Stimulated activated CD4-positive, alpha-beta T cell treated with anti-CD3 and anti-CD28 coated beads, Interleukin-15, amount 100 ng/mL, for 24 hours (primary cell): ENCODE data around the gene ABI3.
"Not testable (repeated sequence)": the region's sequence is repeated elsewhere in the genome, so short reads cannot be mapped to it uniquely, and the experiment has no call there.

ENCODE experiments used
- DNase-seq: peaks from one replicate; pipeline ENCODE4 v3.0.0-alpha.2; 2020

ABI3 gene

DNA sequence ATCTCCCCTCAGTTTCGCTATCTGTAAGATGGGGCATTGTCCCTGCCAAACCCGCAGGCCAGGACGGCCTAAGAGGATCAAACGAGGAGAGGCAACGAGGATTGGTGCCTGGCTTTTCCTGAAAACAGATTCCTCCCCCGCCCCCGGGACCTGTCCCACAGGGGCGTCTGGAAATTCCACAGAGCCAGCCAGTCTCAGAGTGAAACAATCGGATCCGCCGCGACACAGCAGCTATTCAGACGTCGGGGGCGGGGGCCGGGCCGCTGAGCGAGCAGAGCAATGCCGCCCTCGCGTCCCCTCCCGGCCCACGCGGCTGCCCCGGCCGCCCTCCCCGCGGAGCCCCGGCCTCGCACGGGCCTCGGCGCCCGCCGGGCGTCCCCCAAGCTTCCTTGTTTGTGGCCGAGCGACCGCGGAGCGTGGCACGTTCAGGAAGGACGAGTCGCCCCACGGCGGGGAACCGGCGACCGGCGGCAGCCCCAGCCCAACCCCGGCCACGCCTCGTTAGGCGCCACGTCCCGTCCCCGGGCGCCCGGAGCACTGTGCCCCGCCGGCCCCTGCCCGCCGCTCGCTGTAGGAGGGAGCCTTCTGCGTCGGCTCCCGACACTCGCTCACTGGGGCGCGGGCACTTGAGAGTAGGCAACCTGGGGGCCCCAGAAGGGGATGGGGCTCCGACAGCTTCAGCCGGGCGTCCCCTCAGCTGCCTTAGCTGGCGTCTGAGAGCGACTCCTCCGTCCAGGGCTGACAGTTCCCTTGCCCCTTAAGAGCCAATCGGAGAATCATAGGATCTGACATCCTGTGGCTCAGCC is 49.7 kb downstream of the ABI3 start:
- peak; percentile 75 for DNase-seq

DNA sequence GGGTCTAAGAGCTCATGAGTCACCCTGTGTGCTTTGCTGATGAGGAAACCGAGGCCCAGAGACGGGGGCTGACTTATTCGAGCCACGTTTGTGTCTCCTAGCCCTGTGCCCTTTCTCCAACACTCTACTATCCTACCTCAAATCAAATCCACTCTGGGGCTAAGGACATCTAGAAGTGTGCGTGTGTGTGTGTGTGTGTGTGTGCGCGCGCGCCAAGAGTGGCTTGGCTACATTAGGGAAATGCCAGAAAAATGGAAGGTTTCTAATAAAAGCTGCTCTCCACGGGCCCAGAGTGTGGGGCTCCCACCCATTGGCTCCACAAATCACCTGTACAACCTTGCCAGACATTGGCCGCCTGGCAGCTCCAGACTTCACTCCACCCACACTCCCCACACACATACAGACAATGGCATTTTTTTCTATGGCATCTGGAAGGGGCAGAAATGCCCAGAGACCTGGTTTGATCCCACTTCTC is 50.3 kb downstream of the ABI3 start:
- no peak for DNase-seq

DNA sequence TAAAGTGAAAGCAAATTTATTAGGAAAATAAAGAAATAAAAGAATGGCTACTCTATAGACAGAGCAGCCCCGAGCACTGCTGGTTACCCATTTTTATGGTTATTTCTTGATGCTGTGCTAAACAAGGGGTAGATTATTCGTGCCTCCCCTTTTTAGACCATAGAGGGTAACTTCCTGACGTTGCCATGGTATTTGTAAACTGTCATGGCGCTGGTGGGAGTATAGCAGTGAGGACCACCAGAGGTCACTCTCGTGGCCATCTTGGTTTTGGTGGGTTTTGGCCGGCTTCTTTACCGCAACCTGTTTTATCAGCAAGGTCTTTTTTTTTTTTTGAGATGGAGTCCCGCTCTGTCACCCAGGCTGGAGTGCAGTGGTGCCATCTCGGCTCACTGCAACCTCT is 51.0 kb downstream of the ABI3 start:
- DNase-seq = not testable (repeated sequence)

DNA sequence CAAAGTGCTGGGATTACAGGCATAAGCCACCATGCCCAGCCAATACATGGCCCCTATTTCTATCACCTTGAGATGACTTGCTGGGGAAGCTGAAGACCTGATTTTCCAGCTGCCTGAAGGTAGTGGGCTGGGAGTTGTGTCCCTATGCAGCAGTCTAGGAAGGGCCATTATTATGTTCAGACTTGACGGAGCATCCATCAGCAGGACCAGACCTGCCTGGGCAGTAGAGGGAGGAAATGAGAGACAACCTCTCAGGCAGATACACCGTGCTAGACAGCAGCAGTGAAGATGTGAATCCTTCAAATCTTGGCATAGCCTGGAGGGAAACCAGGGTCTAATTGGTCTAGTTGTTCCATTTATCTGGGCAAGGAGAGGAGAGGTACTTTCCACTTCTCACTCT is 55.7 kb downstream of the ABI3 start:
- no peak for DNase-seq

DNA sequence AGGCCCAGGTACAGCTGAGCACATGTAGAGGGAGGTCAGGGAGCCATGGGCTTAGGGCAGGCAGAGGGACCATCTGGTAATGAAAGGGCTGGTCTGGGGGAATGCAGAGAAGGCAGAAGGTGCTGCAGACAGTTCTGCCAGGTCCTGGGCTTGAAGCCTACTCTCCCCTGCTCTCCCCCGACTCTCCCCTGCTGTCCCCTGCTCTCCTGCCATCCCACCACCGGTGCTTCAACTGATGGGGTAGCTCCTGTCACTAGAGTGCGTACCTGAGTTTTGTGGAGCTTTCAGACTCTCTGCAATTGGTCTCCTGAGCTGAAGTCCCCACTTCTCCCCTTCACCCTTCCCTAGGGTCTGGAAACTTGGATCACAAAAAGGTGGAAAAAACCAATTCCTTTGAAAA is 57.4 kb downstream of the ABI3 start:
- DNase-seq = no peak

DNA sequence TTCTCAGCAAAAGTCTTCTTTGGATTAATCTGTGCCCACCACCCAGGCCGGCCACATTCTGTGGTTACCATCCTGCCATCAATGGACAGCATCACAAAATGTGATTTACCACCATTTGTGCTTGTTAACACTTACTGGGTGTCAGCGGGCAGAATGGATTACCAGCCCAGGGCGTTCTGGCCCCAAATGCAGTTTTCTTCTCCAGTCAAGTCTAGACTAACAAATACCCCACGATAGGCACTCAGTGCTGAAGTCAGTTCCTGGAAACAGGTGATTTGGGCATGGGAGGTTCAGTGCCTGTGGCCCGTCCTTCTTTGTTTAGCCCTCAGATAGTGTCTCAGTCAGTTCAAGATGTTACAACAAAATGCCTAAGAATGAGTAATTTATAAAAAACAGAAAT is 58.8 kb downstream of the ABI3 start:
- no peak for DNase-seq
